Transverse colon (tissue), 4 donors: Measurements from ENCODE around the gene KCNRG.

Experiments
- CTCF ChIP-seq, 5 experiments: fragments of 200-600 bp in 3 of 5; fragments of 450-650 bp in 2 of 5; sonication (generic) in 3 of 5; IDR thresholded peaks; 1 replicate in 2 of 5; 2 replicates in 3 of 5; pipeline ENCODE4 v1.5.1; 2016 to 2017; ENCODE audit warnings: antibody characterized with exemption in 5 of 5, inconsistent platforms in 3 of 5, mild to moderate bottlenecking in 2 of 5, moderate library complexity in 1 of 5
- EP300 ChIP-seq: sonication (generic); formaldehyde crosslinking; IDR thresholded peaks from one replicate; pipeline ENCODE4 v1.6.1; 2017; ENCODE audit warnings: antibody characterized with exemption, low read depth
- POLR2A ChIP-seq: fragments of 450-650 bp; IDR thresholded peaks from one replicate; pipeline ENCODE4 v1.6.1; 2016; ENCODE audit warnings: antibody characterized with exemption, mild to moderate bottlenecking, moderate library complexity
- POLR2AphosphoS5 ChIP-seq, 3 donors: sonication (generic); formaldehyde crosslinking; IDR thresholded peaks; one replicate each; pipeline ENCODE4 v1.6.1; 2016; ENCODE audit warnings: antibody characterized with exemption in 3 of 3

- TF ChIP-seq POLR2A: no peak
- no peak for TF ChIP-seq CTCF (IDR thresholded peaks at IDR 0.05)
- TF ChIP-seq POLR2AphosphoS5 (IDR thresholded peaks at IDR 0.05): no peak
- no peak for TF ChIP-seq EP300
Observed at GRCh38 chr13:50012396-50013169, 2.7 kb upstream of the KCNRG start.
